HG02623 (cell line): ENCODE measurements around the gene DNAJC4.
A peak's percentile ranks its signal among the peaks of the same experiment; 100 is the strongest.

Source experiments
- ATAC-seq: cut with Tn5 transposase; IDR thresholded peaks from one replicate; pipeline ENCODE4 v1.9.1; 2021; ENCODE audit warnings: moderate library complexity; ENCODE audit not compliant: unreplicated experiment

The DNAJC4 gene, protein sequence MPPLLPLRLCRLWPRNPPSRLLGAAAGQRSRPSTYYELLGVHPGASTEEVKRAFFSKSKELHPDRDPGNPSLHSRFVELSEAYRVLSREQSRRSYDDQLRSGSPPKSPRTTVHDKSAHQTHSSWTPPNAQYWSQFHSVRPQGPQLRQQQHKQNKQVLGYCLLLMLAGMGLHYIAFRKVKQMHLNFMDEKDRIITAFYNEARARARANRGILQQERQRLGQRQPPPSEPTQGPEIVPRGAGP

DNA sequence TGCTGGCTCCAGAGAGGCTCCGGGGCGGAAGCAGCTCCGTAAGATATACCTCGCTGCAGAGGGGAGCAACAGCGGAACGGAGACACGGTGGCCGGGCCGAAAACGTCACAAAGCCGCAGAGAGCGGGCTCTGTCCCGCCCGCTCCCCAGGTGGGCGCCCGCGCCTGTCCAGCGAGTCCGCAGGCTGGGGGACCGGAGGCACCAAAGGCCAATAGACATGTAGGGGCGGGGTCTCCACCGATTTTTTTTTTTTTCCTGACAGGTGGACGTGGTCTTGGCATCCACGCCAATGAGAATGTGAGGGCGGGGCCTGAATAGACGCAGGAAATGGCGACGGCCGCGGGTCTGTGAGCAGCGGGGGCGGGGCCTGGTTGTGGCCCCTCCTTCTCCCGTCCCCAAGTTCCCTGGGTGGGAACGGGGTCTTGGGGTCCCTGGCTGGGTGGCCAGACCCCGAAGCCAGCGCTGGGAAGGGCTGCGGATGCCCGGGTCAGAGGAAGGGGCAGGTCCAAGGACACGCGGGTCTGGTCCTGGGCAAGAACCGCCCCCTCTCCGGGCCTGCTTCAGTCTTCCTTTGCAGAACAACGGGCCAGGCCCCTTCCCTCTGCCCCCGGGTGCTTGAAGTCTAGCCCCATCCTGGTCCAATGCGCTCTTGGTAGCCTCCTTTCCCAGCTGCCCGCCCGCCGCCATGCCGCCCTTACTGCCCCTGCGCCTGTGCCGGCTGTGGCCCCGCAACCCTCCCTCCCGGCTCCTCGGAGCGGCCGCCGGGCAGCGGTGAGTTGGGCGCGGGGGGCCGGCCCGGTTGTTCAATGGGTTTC, at the start of gene DNAJC4:
TSS of gene DNAJC4 (plus strand) at position 378 of the 814 bp plus-strand sequence. CDS start at position 685, 307 bp downstream.
- ATAC-seq: no peak

DNA sequence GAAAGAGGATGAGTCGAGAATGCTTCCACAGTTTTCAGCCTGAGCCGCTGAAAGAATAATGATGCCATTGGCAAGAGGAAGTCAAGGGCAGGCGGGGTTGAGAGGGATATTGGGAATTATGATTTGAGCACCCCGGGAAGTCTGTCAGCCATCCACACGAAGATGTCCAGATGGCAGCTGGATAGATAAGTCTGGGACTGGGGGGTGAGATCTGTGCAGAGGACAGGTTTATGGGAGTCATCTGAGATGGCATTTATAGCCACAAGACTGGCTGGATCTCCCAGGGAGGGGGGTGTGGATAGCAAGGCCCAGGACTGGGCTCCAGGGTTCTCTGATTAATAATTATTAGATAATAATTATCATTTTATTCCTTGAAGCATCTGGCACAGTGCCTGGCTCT, 49.5 kb upstream of the DNAJC4 start:
- ATAC-seq: no peak

DNA sequence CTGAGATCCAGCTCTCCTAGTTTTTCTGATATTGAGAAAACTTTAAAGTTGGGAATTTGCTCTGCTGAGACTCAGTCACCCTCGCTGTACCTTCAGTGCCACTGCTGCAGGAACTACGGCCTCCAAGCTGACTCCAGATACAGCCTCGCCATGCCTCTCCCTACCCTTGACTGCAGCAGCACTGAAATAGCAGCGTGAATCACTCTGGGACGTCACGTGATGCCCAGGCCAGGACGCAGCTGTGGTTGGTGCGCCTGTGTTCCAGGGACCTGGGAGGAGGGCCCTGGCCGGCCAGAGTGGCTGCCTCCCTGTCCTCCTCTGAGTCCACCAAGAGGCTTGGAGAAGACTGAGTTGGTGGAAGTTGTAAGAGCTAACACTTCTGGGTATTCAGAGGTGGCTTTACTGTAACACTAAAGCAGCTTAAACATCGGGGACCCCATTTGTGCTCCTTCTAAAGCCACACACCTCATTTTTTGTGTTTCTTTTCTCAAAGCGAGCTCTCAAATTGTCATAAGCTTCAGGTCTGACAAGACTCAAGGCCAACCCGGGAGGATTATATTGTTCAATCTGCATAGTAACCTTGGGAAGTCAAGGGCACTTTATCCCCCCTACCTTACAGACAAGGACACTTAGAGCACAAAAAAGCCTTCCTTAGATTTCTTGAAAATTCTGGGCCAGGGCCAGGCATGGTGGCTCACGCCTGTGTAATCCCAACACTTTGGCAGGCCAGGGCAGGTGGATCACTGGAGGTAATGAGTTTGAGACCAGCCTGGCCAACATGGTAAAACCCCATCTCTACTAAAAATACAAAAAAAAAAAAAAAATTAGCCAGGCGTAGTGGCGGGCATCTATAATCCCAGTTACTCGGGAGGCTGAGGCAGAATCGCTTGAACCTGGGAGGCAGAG, 48.6 kb upstream of the DNAJC4 start:
- ATAC-seq: no peak

DNA sequence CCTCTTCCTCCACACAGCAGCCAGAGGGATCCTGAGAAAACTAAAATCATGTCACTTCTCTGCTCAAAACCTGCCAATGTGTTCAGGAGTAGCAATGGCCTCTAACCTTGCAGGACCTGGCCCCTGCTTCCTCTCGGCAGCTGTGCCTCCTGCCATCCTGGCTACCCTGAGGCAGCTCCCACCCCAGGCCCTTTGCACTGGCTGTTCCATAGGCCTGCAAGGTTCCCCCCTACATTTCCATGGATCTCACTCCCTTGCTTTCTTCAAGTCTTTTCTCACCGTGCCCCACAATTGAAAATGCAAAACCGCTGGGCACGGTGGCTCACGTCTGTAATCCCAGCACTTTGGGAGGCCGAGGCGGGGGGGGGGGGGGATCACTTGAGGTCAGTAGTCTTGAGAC, 46.5 kb upstream of the DNAJC4 start:
- no peak for ATAC-seq

DNA sequence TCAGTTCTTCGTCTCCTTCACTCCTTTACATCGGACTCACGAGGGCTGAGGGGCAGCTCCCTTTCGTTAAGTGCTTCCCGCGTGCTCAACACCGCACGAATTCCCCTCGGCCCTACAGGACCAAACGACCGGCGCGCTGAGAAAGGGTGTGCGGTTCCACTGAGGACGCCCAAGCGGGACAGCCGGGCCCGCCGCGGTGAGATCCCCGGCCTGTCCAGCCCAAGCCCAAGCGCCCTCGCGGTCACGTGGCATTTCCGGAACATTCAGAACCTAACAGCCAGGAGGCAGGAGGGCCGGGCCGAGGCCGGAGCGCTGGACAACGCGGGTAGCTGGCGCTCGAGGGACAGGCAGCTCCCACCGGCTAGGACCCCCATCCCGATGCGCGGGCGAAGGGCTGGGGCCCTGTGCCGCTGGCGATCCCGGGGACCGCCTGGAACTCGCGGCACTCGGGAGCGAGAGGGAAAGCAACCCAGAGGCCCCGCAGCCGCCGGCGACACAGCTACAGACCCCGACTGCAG, 45.1 kb upstream of the DNAJC4 start:
- peak; percentile 16 for ATAC-seq

DNA sequence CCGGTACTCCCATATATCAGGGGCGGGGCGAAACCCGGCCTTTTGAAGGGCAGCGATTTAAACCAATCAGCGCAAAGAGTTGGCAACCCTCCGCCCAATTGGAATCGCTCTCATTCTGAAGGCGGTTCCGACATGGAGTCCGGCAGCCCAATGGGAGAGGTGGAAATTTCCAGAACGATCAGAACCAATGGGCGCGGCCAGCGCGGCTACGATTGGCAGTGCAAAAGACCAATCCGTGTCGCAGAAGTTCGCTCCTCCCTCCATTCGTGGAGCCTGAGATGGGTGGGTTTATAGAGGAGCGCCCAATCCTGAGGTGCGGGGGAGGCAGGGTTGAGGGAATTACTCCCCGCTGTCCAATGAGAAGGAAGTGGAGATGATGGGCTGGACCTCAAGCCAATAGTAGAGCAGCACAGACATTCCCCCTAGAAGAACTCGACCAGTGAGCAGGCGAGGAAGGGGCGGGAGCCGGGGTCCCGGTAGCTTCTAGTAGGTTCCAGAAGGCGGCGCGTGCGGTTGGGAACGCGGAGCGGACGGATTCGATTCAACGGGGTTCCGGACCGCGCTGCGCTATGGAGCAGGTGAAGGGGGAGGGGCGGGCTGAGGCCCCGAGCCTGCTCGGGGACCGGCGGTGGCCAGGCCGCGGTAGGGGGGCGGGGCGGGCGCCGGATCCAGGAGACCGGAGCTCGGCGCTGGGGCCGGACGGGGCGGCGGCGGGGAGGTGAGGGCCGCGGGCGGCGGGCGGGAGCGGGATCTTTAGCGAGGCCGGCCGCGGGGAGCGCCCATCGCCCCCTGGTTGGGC, 44.5 kb upstream of the DNAJC4 start, which contains the start of gene STIP1:
TSS of gene STIP1 (plus strand) at position 479 of the 799 bp plus-strand sequence. CDS start at position 570, 91 bp downstream.
- peak; percentile 86 for ATAC-seq

DNA sequence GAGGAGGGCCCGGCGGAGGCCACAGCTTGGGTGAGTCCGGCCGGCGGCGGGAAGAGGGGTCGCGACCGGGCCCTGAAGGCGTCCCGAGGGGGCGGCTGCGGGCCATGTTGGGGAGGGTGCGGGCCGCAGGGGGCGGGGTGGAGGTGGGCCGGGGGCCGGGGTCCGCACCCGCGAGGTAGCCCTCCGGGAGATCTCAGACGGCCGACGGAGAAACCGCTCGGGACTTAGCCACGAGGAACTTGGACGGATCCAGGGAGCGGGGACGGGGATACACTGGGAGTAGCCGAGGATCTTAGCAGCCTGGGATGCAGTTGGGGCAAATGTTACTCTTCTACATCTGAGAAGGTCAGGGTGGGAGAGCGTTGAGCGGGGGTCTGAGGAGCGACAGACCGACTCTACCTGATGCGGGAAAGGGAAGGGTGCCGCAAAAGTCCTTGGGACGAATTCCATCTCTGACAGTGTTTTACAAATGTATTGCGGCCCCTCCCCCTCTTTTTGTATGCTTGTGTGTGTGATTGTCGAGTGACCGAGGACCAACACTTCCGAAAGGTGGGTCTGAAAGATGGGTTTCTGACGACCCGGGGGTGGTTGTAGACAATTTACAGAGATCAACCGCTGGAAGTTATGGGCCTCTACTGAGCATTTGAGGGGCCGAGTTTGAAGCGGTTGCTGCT, 43.7 kb upstream of the DNAJC4 start:
- ATAC-seq: no peak

DNA sequence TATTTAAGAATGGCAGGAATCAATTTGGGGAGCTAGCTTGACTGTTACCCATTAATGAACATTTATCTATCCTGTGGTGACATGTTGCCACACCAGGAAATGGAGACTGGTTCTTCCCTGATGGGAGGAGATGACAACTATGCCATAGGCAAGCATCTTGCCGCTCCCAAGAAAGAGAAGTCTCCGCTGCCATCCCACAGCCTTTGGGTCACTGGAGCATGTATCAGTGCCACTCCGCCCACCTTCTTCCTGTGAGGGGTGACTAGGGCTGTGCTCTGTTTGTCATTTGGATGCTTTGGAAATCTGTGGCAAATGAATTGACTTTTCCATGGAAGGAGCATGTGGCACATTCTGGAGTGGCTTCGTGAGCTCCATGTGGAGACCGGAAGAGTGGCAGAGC, 37.9 kb upstream of the DNAJC4 start:
- ATAC-seq: no peak

DNA sequence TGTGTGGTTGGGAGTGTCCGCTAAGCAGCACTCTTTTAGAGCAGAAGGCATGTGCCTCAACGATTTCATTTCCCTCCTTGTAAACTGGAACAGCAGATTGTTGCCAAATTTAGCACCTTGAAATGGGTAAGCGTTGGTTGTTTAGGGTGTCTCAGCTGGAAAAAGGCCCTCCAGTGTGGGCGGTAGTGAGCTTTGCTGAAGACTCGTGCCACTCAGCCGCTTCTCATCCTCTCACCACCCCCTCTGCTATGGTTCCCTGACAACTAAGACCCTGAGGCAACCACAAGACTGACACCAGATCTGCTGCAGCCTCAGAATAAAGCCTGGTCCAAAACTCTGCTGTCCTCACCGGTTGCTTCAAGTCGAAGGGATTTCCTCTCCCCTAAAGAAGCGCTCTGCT, 33.7 kb upstream of the DNAJC4 start:
- no peak for ATAC-seq

DNA sequence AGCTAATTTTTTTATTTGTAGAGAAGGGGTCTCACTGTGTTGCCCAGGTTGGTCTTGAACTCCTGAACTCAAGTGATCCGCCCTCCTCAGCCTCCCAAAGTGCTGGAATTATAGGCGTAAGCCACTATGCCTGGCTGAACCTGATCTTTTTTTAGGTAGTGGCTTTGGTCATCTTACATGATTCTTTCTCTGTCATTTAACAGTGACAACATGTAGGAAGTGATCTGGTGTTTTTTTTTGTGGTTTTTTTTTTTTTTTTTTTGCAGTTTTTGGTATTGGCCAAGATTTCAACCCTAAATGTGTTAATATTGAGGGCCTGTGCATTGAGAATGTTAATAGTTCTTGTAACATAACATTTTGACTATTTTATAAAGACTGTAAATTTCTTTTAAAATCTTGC, 31.8 kb upstream of the DNAJC4 start:
- no peak for ATAC-seq

DNA sequence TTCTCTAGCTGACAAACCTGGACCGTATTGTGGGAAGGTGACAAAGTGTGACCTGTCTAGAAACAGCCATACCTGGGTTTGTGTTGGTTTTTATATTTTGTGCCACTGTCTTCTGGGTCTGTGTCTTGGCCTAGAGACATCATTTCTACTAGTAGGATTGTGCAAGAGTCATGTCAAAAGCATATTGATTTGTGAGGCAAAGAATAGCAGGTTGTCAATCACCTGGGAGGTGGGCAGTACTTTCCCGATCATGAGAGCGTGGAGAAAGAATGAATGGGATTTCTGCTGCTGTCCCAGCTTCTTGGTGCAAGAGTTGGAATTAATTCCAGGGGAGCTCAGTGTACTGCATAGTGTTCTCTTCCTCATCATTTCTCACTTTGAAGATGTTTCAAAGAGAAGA, 28.8 kb upstream of the DNAJC4 start:
- ATAC-seq: no peak

DNA sequence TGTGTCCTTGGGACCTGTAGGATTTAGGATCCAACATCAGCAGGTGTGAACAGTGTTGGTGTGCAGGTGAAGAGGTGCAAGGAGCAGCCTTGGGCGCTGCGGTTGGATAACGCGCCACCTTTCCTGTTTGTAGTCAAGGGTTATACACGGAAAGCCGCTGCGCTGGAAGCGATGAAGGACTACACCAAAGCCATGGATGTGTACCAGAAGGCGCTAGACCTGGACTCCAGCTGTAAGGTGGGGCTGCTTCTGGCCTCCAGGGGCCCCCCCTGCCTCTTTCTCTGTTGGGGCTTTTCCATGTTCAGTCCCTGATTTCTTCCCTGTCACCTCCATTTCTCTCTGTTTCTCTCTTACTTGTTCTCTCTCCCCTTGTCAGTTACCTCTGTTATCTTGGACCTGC, 27.4 kb upstream of the DNAJC4 start:
- ATAC-seq: no peak

DNA sequence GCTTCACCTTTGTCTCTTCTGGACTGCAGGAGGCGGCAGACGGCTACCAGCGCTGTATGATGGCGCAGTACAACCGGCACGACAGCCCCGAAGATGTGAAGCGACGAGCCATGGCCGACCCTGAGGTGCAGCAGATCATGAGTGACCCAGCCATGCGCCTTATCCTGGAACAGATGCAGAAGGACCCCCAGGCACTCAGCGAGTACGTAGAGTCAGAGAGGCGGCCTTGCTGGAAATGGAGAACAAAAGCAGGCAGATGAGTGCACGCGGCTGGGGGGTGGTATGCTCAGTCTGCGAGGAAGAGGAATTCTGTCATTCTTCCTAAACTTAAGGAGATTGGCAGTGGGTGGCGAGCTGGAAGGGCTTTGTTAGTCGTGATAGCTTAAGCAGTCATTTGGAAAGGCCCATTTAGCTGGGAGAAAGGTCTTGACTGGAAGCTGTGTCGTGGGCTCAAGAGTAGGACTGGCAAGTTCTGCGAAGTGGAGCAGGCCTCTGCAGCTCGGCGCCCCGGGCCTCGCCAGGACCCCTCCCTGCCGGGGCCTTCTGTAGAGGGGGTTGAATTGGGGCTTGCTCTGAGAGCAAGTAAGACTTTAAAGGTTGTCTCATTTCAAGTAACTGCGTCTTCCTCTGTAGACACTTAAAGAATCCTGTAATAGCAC, 26.8 kb upstream of the DNAJC4 start:
- ATAC-seq: no peak

DNA sequence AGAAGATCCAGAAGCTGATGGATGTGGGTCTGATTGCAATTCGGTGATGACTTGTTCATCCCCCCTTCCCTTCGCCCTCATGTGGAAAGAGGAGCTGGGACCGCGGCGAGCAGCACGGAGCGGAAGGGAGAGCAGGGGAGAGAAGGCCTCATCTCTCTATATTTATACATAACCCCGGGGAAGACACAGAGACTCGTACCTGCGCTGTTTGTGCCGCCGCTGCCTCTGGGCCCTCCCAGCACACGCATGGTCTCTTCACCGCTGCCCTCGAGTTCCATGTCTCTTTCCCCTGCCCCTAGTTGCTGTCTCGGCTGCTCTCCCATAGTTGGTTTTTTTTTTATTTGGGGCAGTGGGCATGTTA, 26.3 kb upstream of the DNAJC4 start:
- ATAC-seq: no peak

DNA sequence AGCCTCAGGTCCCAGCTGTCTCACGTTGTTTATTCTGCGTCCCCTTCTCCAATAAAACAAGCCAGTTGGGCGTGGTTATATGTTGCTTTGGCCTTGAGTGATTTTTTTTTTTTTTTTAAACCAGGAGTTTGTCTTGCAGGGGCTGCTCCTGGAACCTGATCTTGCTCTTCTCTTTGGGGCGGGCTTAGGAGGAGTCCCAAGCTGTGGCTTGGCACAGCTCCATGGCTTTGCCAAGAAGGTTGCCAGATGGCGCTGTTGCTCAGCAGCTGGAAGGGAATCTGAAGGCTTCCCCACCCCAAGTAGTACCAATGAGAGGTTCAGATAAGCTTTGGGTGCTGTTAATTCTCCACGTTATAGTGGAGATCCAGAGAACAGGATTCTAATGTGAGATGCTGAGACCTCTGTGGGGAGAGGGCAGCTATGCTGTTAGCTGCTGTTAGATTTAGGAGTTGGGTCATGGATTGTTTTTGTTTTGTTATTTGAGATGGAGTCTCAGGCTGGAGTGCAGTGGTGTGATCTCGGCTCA, 25.8 kb upstream of the DNAJC4 start:
- ATAC-seq: no peak

DNA sequence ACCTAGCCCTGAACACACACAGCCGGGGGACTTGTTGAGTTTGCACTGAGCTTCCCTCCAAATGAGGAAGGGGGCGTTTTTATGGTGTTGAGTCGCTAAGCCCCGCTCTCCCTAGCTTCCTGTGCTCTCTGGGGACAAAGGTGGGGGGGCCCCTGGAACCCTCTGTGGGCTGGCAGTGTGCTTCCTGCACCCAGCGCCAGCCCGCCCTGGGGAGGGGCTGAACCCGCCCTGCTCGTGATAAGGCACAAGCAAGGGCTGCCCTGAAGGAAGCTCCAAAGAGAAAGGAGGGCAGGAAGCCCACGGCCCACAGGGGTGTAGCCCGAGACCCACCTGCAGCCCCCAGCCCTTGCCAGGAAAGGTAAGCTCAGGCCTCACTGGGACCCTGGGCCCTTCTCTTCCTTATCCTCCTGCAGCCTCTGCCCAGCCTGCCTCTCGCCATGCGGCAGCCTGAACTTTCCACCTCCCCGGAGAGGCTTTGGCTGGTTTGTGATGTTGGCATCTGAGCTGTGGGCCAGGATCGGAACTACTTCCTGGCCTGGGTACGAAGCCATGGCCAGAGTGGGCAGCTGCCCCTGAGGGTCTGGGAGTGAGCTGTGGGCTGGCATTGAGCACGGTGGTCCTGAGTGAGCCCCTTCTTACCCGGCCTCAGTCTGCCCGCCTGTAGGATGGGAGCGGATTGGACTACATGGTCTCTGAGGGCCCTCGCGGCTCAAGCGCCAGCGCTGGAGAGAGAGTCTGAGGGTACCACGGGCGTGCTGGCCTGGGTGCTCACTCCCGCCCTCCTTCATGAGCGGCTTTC, 23.7 kb upstream of the DNAJC4 start, which contains the start of gene FERMT3:
TSS of gene FERMT3 (plus strand) at position 265 of the 799 bp plus-strand sequence. CDS start 644 bp downstream, outside the sequence.
- ATAC-seq: no peak

DNA sequence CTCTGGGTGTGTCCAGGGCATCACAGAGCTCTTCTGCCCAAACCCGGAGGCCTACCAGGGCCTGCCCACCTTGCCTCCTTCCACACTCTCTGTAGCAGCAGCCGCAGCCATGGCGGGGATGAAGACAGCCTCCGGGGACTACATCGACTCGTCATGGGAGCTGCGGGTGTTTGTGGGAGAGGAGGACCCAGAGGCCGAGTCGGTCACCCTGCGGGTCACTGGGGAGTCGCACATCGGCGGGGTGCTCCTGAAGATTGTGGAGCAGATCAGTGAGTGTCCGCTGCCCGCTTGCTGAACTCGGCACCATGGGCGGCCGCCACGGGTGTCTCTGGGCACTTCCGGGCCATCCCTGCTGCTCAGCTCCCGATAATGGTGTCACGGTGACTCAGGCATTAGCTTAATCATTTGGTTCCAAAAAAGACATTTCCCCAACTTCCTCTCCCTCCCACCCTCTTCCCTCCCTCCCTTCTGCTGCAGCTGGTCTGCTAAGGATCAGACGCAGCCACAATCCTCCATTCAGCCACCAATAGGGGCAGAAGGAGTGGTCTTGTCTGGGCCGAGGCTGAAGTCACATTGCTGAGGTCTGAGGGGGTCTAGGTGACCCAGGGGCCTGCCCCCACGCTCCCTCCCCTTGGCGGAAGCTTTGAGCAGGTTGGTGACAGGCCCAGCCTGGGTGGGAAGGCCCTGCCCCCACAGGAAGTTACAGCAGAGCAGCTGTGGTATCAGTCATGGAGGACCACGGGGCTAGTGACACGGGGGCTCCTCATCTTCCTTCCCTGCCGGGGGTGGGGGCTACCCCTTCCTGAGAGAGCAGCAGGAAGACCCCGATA, 22.9 kb upstream of the DNAJC4 start:
- peak; percentile 44 for ATAC-seq
